GM12878 (cell line): Measurements from ENCODE around the gene URI1. TPM values are rescaled to one million over a fixed set of nuclear protein-coding genes. Genes with fewer than 3 reads are reported as not detected.
"Not testable (repeated sequence)": the region's sequence is repeated elsewhere in the genome, so short reads cannot be mapped to it uniquely, and the experiment has no call there.

Experiments
- ATAC-seq: fragments of 200-7000 bp; cut with Tn5 transposase; 3 replicates; pipeline ENCODE4 v1.9.1; 2020; ENCODE audit warnings: mild to moderate bottlenecking, moderate library complexity
- BruUV-seq: library from RNA; stranded (reverse); fragments of 400-500 nt; replicated peaks from 2 replicates; lab custom pipeline; 2021; lab: Mats Ljungman, UMichigan
- CTCF ChIA-PET: fragments of 300-600 bp; sonication (Branson Sonifier 250); formaldehyde crosslinking; extraction: SDS; loops from one replicate; lab custom pipeline; 2021; ENCODE audit warnings: inconsistent platforms; lab: Yijun Ruan, JAX
- POLR2A ChIA-PET: fragments of 350-600 bp; formaldehyde crosslinking; extraction: SDS; loops from one replicate; lab custom pipeline; 2021; ENCODE audit warnings: inconsistent platforms; lab: Charles Lee
- RAD21 ChIA-PET: fragments of 300-600 bp; sonication (Branson Sonifier 250); formaldehyde crosslinking; loops from one replicate; lab custom pipeline; 2023; ENCODE audit warnings: antibody characterized with exemption; ENCODE audit not compliant: unreplicated experiment; lab: Charles Lee
- SMC1A ChIA-PET: fragments of 300-600 bp; sonication (Branson Sonifier 250); formaldehyde crosslinking; loops from one replicate; lab custom pipeline; 2023; ENCODE audit not compliant: unreplicated experiment, uncharacterized antibody; lab: Charles Lee
- DNase-seq: peaks from one replicate; pipeline ENCODE4 v3.0.0-alpha.2; 2011; ENCODE audit warnings: low read depth, low spot score
- FAIRE-seq: peaks from 3 replicates; lab custom pipeline; 2011; peaks lifted over from hg19 to GRCh38; lab: Jason Lieb, UNC
- H2AFZ ChIP-seq: 2 replicates; pipeline ENCODE4 v1.6.0; 2011; ENCODE audit warnings: low read depth, low read length, control low read depth; ENCODE audit not compliant: control insufficient read depth
- H3K27ac ChIP-seq: 2 replicates; pipeline ENCODE4 v1.5.1; 2011; ENCODE audit warnings: control low read depth; ENCODE audit not compliant: control insufficient read depth, insufficient read depth
- H3K27me3 ChIP-seq, 2 experiments: replicated peaks in 1 of 2; 2 replicates each; pipeline versions ENCODE4 v1.6.0 to v1.6.1; 2011; ENCODE audit warnings: low read length in 1 of 2; ENCODE audit not compliant: control insufficient read depth in 2 of 2, insufficient read depth in 2 of 2
- H3K36me3 ChIP-seq, 2 experiments: 2 replicates each; pipeline ENCODE4 v1.5.1; 2011; ENCODE audit warnings: low read length in 1 of 2; ENCODE audit not compliant: control insufficient read depth in 2 of 2, insufficient read depth in 2 of 2
- H3K4me1 ChIP-seq: 2 replicates; pipeline ENCODE4 v1.6.1; 2011; ENCODE audit warnings: mild to moderate bottlenecking, low read length, moderate library complexity, mixed read lengths; ENCODE audit not compliant: control insufficient read depth, insufficient read depth
- H3K4me2 ChIP-seq: 2 replicates; pipeline ENCODE4 v1.6.0; 2011; ENCODE audit warnings: control low read depth; ENCODE audit not compliant: control insufficient read depth, insufficient read depth
- H3K4me3 ChIP-seq: fragments of 200-600 bp; sonication (generic); 2 replicates; pipeline ENCODE4 v1.5.1; 2016
- H3K79me2 ChIP-seq: 2 replicates; pipeline ENCODE4 v1.6.0; 2011; ENCODE audit warnings: low read length; ENCODE audit not compliant: control insufficient read depth, insufficient read depth
- H3K9ac ChIP-seq: 2 replicates; pipeline ENCODE4 v1.8.0; 2011; ENCODE audit warnings: low read length, control low read depth, mixed read lengths; ENCODE audit not compliant: control insufficient read depth, insufficient read depth
- H3K9me3 ChIP-seq: replicated peaks from 3 replicates; pipeline ENCODE4 v1.5.1; 2011; ENCODE audit warnings: mild to moderate bottlenecking, low read length; ENCODE audit not compliant: control insufficient read depth, insufficient read depth
- H4K20me1 ChIP-seq: 2 replicates; pipeline ENCODE4 v1.6.0; 2011; ENCODE audit not compliant: control insufficient read depth, insufficient read depth
- BHLHE40 ChIP-seq, 2 experiments: fragments of 450-650 bp in 1 of 2; IDR thresholded peaks; 2 replicates each; pipeline ENCODE4 v1.6.1; 2011 to 2017; ENCODE audit warnings: low read depth in 2 of 2, borderline replicate concordance in 1 of 2, improper control_type of control experiment in 1 of 2, low read length in 1 of 2, mild to moderate bottlenecking in 1 of 2
- DPF2 ChIP-seq: fragments of 450-650 bp; IDR thresholded peaks from 2 replicates; pipeline ENCODE4 v1.6.1; 2017; ENCODE audit warnings: mild to moderate bottlenecking
- HDAC6 ChIP-seq: fragments of 200-600 bp; sonication (generic); IDR thresholded peaks from one replicate; pipeline ENCODE4 v1.8.0; 2017; ENCODE audit warnings: antibody characterized with exemption; ENCODE audit not compliant: unreplicated experiment
- NFXL1 ChIP-seq: fragments of 450-650 bp; IDR thresholded peaks from 2 replicates; pipeline ENCODE4 v1.6.1; 2017; ENCODE audit warnings: antibody characterized with exemption, mild to moderate bottlenecking, borderline replicate concordance
- SIX5 ChIP-seq: IDR thresholded peaks from 2 replicates; pipeline ENCODE4 v1.6.1; 2011; ENCODE audit warnings: mild to moderate bottlenecking, low read depth, low read length, moderate library complexity; ENCODE audit not compliant: severe bottlenecking
- WGBS: methylation state at CpG from one replicate; pipeline ENCODE4 v1.1.6; 2016; ENCODE audit warnings: low lambda C conversion rate; ENCODE audit not compliant: insufficient replicate concordance, insufficient coverage; ENCODE audit errors: missing lambda C conversion rate; 5-methylcytosine and 5-hydroxymethylcytosine counted together
- in situ Hi-C: fragments of 300-500 bp; cut with MboI; formaldehyde crosslinking; loops from 9 replicates; pipeline ENCODE4 v1.14.3; 2018; ENCODE audit warnings: mixed read lengths
- intact Hi-C: fragments of 100-400 bp; cut with micrococcal nuclease; formaldehyde crosslinking; loops from one replicate; pipeline ENCODE4 v1.14.2; 2022; ENCODE audit not compliant: unreplicated experiment
- polyA plus RNA-seq, 11 experiments: library from polyadenylated mRNA; depleted of rRNA in 4 of 11; unstranded in 6 of 11; stranded (reverse) in 5 of 11; fragments of >200 nt; fragmentation: Nextera tagmentation in 4 of 11; fragmentation: Illumina TruSeq in 1 of 11; extraction: Ambion mirVana in 4 of 11; extraction: Trizol in 1 of 11; gene quantifications; 1 replicate in 1 of 11; 2 replicates in 10 of 11; pipeline versions ENCODE4 v1.2.1 to v1.2.3, GENCODE V29; 2011 to 2016; ENCODE audit warnings: inconsistent platforms in 2 of 11, missing spikeins in 2 of 11, low read depth in 1 of 11
- total RNA-seq, 4 experiments: library from RNA; depleted of rRNA in 3 of 4; stranded (reverse); fragments of >200 nt in 3 of 4; fragmentation: Illumina TruSeq in 1 of 4; extraction: Trizol in 1 of 4; gene quantifications; 2 replicates each; pipeline versions ENCODE4 v1.2.1 to v1.2.3, GENCODE V29; 2013 to 2021

Gene URI1
- total and polyA plus RNA-seq, 10 of the 15 experiments (the other 5 are each of a cell fraction or from before 2014, with no cell fraction given): 15.2 to 94.2 (median 47.9) TPM

DNA sequence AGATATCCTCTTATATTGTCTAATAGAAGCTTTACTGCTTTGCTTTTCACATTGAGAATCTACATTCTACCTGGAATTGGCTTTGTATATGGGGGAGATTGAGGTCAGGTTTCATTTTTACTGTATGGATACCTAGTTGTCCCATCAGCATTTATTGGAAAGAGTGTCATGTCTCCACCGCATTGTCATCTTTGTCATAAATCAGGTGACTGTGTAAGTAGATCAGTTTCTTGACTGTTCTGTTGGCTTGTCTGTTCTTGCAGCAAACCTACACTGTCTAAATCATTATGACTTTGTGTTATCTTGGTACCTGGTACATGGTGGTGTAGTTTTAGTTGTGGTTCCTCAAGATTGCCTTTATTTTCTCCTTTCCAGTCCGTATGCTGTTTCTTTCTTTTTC, 5.8 kb downstream of the URI1 start (continued):
- no peak for TF ChIP-seq HDAC6
- no peak for TF ChIP-seq NFXL1
- TF ChIP-seq SIX5: no peak
- no peak for TF ChIP-seq DPF2
- no peak for TF ChIP-seq BHLHE40 (IDR thresholded peaks at IDR 0.05; ENCODE audit: borderline replicate concordance in 1 of 2, low read depth in 2 of 2, low read length in 1 of 2)

DNA sequence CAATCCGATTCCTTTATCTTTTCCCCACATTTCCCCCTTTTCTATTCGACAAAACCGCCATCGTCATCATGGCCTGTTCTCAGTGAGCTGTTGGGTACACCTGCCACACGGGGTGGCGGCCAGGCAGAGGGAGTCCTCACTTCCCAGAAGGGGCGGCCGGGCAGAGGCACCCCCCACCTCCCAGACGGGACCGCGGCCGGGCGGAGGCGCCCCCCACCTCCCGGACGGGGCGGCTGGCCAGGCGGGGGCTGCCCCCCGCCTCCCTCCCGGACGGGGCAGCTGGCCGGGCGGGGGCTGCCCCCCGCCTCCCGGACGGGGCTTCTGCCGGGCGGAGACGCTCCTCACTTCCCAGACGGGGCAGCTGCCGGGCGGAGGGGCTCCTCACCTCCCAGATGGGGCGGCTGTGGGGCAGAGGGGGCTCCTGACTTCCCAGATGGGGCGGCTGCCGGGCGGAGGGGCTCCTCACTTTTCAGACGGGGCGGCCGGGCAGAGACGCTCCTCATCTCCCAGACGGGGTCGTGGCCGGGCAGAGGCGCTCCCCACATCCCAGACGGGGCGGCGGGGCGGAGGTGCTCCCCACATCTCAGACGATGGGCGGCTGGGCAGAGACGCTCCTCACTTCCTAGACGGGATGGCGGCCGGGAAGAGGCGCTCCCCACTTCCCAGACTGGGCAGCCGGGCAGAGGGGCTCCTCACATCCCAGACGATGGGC, 6.9 kb downstream of the URI1 start:
- BruUV-seq, H3K9ac ChIP-seq, POLR2A ChIA-PET, H3K4me3 ChIP-seq, H3K9me3 ChIP-seq, FAIRE-seq, H2AFZ ChIP-seq, H3K4me2 ChIP-seq, H3K27me3 ChIP-seq, SMC1A ChIA-PET, H3K27ac ChIP-seq, in situ Hi-C loops, CTCF ChIA-PET, ATAC-seq, DNase-seq, RAD21 ChIA-PET, intact Hi-C loops, H3K36me3 ChIP-seq, H4K20me1 ChIP-seq: not testable (repeated sequence)
- H3K79me2 ChIP-seq: peaks cover 78% of the 10 kb centered on the region
- WGBS: 88% methylated on average over 15 of the region's 57 CpGs
- H3K4me1 ChIP-seq: peaks cover 12% of the 10 kb centered on the region; the same call in 1 of the 2 replicates
